Activated CD4-positive, alpha-beta T cell treated with anti-CD3 and anti-CD28 coated beads, Interleukin-2, amount 10 ng/mL, durations not matched to agents 7 days and 5 days (primary cell): ENCODE measurements around the gene LPCAT2. TPM values are rescaled to one million over a fixed set of nuclear protein-coding genes. Genes with fewer than 3 reads are reported as not detected.

Source experiments
- CTCF ChIA-PET: fragments of 350-600 bp; sonication (Branson Sonifier 250); formaldehyde crosslinking; loops from one replicate; lab custom pipeline; 2021; ENCODE audit warnings: antibody characterized with exemption; lab: Charles Lee
- POLR2A ChIA-PET: fragments of 350-600 bp; sonication (Branson Sonifier 250); formaldehyde crosslinking; loops from one replicate; lab custom pipeline; 2021; ENCODE audit warnings: antibody characterized with exemption; lab: Charles Lee
- DNase-seq: peaks from one replicate; pipeline ENCODE4 v3.0.0-alpha.2; 2020
- H3K27ac Mint-ChIP-seq: one replicate; pipeline ENCODE4 v1.8.0; 2021; ENCODE audit warnings: mild to moderate bottlenecking, moderate library complexity, mixed read lengths
- H3K27me3 Mint-ChIP-seq: one replicate; pipeline ENCODE4 v1.8.0; 2021; ENCODE audit warnings: mixed read lengths
- H3K36me3 Mint-ChIP-seq: one replicate; pipeline ENCODE4 v1.8.0; 2021; ENCODE audit warnings: low read depth, mixed read lengths
- H3K4me1 Mint-ChIP-seq: one replicate; pipeline ENCODE4 v1.8.0; 2021; ENCODE audit warnings: mixed read lengths
- H3K4me3 Mint-ChIP-seq: one replicate; pipeline ENCODE4 v1.8.0; 2021; ENCODE audit warnings: mild to moderate bottlenecking, moderate library complexity, mixed read lengths
- H3K9me3 Mint-ChIP-seq: one replicate; pipeline ENCODE4 v1.8.0; 2021; ENCODE audit warnings: mixed read lengths
- total RNA-seq, 2 experiments: library from RNA; stranded (reverse); gene quantifications; one replicate each; pipeline ENCODE4 v1.2.3, GENCODE V29; 2021

LPCAT2 gene
- total RNA-seq, 2 experiments from 2014 or later, result 0.30 to 0.87 TPM

DNA sequence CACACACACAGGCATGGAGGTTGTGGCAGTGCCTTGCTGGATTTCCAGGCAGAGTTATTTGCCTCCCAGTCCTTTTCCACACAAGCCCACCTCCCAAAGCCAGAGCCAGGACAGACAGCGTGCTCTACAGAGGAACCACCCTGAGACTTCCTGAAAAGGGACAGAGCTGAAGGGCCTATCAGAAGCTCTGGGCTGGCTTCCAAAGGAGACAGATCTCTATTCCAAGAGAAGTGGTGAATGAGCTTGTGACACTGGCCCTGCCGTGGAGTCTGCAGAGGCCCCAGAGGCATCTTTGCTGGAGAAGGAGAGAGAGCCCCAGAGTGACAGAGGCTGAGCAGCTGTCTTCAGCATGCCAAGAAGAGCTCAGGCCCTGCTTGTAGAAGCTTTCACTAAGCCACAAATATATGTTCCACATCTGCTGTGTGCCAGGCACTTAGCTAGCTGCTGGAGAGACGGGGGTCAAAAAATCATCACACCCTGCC lies 8.3 kb upstream of the LPCAT2 start:
- Mint-ChIP-seq H3K27me3 (no peaks in the 10 kb centered on the region), H3K36me3 (no peaks in the 10 kb centered on the region), H3K9me3 (no peaks in the 10 kb centered on the region), H3K27ac (no peak overlapping the region), H3K4me1 (peaks cover 18% of the 10 kb centered on the region), H3K4me3 (no peak overlapping the region)
- no peak for DNase-seq
- POLR2A ChIA-PET, result no interaction called here
- CTCF ChIA-PET, result interaction anchor here (2.5 to 3.3 kb wide), 2 partner anchors 13 to 35 kb away, joined by 9 to 10 read pairs; no protein-coding TSS in a partner anchor

DNA sequence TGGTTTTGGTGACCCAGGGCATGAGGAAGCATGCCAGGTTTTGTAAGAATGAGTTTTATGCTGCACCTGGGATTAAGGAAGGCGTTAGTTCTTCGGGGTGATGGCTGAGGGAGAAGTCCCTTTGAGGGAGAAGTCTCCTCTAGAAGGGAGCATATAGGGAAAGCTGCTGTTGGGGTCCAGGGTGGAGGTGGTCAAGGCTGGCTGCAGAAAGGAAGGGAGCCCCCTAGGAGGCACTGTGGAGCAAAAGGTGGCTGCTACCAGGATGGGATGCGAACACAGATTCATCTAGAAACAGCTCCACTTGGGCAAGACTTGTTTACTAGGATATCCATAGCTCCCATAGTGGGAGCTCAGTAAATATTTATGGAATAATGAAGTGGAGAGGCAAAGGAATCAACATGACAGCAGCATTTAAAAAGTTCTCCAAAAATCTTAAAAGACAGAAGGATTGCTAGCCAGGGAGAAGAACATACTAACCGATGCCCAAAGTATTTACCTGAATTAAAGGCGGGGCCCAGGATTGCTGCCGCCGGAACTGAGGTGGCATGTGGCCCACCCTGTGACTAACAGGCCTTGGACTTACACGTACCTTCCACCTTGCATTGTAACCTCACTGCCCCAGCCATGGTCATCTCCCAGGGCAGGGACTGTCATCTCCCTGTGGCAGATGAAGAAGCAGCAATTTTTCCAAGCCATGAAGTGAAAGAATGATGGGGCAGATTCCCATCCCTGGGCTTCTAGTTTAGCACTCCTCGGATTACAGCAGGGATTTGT lies 7.1 kb upstream of the LPCAT2 start:
- peaks cover 18% of the 10 kb centered on the region for H3K4me1 Mint-ChIP-seq
- H3K36me3 Mint-ChIP-seq, result no peaks in the 10 kb centered on the region
- no peak overlapping the region for H3K4me3 Mint-ChIP-seq
- H3K9me3 Mint-ChIP-seq, result no peaks in the 10 kb centered on the region
- no peaks in the 10 kb centered on the region for H3K27me3 Mint-ChIP-seq
- H3K27ac Mint-ChIP-seq, result no peak overlapping the region
- no peak for DNase-seq
- ChIA-PET POLR2A (no interaction called here), CTCF (interaction anchor here (0.8 to 3.3 kb wide), 3 partner anchors 12 to 339 kb away, joined by 3 to 10 read pairs (median 9); no protein-coding TSS in a partner anchor)

DNA sequence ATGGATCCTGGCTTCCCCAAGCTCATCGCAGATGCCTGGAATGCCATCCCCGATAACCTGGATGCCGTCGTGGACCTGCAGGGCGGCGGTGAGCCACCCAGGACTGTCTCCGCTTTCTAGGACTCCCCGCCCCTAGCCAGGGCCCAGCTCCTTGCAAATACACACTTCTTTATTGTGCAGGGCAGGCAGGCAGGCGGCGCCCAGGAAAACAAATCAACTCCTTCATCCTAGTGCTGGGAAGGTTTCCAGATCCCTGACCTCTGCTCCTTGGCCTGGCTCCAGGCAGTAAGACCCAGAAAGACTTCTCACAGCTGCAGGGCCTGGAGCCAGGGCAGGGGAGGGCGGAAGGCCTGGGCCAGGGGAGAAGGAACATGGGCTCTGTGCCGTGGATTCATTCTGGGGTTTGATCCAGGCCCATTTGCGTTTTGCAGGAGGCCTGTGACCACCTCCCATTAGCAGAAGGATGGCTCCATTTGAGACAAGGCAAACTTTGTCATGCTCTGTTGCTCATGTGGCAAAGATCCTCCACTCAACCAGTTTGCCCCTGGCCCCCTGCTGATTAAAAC lies 6.0 kb upstream of the LPCAT2 start:
- Mint-ChIP-seq H3K4me3 (no peak overlapping the region), H3K27me3 (no peaks in the 10 kb centered on the region), H3K4me1 (peaks cover 18% of the 10 kb centered on the region), H3K27ac (no peak overlapping the region), H3K9me3 (no peaks in the 10 kb centered on the region), H3K36me3 (no peaks in the 10 kb centered on the region)
- CTCF ChIA-PET, result interaction anchor here (2.5 to 3.3 kb wide), 2 partner anchors 11 to 38 kb away, joined by 9 to 10 read pairs; no protein-coding TSS in a partner anchor
- POLR2A ChIA-PET, result interaction anchor here (0.5 kb wide), 1 partner anchor 25 kb away, joined by 4 read pairs; no protein-coding TSS in a partner anchor
- no peak for DNase-seq

DNA sequence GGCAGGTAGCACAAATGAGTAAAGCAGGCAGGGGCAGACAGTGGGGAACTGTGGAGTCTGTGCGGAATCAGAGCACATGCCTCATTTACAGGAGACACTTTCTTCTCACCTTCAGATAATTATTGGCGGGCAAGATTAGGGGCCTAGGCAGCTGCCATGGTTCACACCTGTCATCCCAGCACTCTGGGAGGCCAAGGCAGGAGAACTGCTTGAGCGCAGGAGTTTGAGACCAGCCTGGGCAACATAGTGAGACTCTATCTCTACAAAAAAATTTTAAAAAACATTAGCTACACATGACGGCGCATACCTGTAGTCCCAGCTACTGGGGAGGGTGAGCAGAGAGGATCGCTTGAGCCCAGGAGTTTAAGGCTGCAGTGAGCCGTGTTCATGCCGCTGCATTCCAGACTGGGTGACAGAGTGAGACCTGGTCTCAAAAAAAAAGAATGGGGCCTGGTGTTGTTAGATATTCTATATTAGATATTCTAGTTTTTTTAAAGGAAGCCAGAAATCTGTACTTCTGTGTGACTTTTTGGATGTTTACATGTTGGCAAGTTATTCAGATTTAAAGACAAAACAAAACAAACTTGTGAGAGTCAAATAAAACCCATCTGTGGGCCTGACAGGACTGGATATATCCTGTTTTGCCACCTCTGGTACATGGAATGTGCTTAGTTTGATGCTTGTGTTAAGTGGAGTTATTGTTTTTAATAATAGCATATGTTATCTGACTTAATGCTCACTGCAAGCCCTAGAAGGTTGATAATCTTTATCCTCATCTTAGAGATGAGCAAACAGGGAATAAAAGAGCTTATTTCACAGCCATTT lies 4.9 kb upstream of the LPCAT2 start:
- Mint-ChIP-seq H3K36me3 (no peaks in the 10 kb centered on the region), H3K9me3 (no peaks in the 10 kb centered on the region)
- CTCF ChIA-PET, result interaction anchor here (0.6 to 1.5 kb wide), 2 partner anchors 11 to 198 kb away, joined by 3 to 4 read pairs; no protein-coding TSS in a partner anchor

DNA sequence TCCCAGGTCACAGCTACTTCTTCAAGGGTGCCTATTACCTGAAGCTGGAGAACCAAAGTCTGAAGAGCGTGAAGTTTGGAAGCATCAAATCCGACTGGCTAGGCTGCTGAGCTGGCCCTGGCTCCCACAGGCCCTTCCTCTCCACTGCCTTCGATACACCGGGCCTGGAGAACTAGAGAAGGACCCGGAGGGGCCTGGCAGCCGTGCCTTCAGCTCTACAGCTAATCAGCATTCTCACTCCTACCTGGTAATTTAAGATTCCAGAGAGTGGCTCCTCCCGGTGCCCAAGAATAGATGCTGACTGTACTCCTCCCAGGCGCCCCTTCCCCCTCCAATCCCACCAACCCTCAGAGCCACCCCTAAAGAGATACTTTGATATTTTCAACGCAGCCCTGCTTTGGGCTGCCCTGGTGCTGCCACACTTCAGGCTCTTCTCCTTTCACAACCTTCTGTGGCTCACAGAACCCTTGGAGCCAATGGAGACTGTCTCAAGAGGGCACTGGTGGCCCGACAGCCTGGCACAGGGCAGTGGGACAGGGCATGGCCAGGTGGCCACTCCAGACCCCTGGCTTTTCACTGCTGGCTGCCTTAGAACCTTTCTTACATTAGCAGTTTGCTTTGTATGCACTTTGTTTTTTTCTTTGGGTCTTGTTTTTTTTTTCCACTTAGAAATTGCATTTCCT lies 3.4 kb upstream of the LPCAT2 start:
- ChIA-PET POLR2A (no interaction called here), CTCF (interaction anchor here (1.5 kb wide), 1 partner anchor 197 kb away, joined by 4 read pairs; no protein-coding TSS in a partner anchor)
- H3K36me3 Mint-ChIP-seq, result no peaks in the 10 kb centered on the region
- no peak for DNase-seq
- no peak overlapping the region for H3K27ac Mint-ChIP-seq
- peaks cover 13% of the 10 kb centered on the region for H3K4me1 Mint-ChIP-seq
- H3K4me3 Mint-ChIP-seq, result no peak overlapping the region
- H3K27me3 Mint-ChIP-seq, result peaks cover 20% of the 10 kb centered on the region
- H3K9me3 Mint-ChIP-seq, result no peaks in the 10 kb centered on the region

More for the DNA sequence above, 4.9 kb upstream of the LPCAT2 start:
- Mint-ChIP-seq H3K4me1 (peaks cover 21% of the 10 kb centered on the region), H3K27me3 (peaks cover 6% of the 10 kb centered on the region), H3K27ac (no peak overlapping the region), H3K4me3 (no peak overlapping the region)
- POLR2A ChIA-PET, result interaction anchor here (0.7 kb wide), 1 partner anchor 18 kb away, joined by 8 read pairs; no protein-coding TSS in a partner anchor
- no peak for DNase-seq

DNA sequence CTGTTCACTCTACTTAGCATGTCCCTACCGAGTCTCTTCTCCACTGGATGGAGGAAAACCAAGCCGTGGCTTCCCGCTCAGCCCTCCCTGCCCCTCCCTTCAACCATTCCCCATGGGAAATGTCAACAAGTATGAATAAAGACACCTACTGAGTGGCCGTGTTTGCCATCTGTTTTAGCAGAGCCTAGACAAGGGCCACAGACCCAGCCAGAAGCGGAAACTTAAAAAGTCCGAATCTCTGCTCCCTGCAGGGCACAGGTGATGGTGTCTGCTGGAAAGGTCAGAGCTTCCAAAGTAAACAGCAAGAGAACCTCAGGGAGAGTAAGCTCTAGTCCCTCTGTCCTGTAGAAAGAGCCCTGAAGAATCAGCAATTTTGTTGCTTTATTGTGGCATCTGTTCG lies 2.8 kb upstream of the LPCAT2 start:
- H3K9me3 Mint-ChIP-seq, result no peaks in the 10 kb centered on the region
- H3K27ac Mint-ChIP-seq, result no peak overlapping the region
- H3K36me3 Mint-ChIP-seq, result no peaks in the 10 kb centered on the region
- ChIA-PET CTCF (no interaction called here), POLR2A (no interaction called here)
- DNase-seq, result no peak
- H3K4me1 Mint-ChIP-seq, result peaks cover 9% of the 10 kb centered on the region
- peaks cover 23% of the 10 kb centered on the region for H3K27me3 Mint-ChIP-seq
- H3K4me3 Mint-ChIP-seq, result no peak overlapping the region

DNA sequence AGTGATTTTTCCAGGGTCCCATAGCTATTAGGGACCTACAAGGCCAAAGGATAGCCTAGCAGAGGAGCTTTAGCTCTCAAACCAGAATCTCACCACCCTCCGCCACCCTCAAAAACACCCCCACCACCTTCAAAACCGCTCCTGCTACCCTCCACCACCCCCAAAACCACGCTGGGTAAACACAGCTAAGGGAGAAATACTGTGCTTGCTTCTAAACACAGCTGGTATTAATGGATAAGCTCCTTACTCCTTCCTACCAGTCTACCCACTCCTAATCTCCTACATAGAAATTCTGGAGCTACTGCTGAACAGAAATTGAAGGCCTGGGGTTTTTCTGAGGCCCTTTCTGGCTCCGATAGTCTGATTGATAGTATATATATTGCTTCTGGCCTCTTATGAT lies 2.2 kb upstream of the LPCAT2 start:
- H3K4me3 Mint-ChIP-seq, result no peak overlapping the region
- POLR2A ChIA-PET, result no interaction called here
- H3K4me1 Mint-ChIP-seq, result peaks cover 9% of the 10 kb centered on the region
- H3K27me3 Mint-ChIP-seq, result peaks cover 25% of the 10 kb centered on the region
- H3K36me3 Mint-ChIP-seq, result no peaks in the 10 kb centered on the region
- peaks cover 1% of the 10 kb centered on the region for H3K9me3 Mint-ChIP-seq
- H3K27ac Mint-ChIP-seq, result no peak overlapping the region
- DNase-seq, result no peak
- CTCF ChIA-PET, result interaction anchor here (1.2 kb wide), 1 partner anchor 39 kb away, joined by 3 read pairs; no protein-coding TSS in a partner anchor

DNA sequence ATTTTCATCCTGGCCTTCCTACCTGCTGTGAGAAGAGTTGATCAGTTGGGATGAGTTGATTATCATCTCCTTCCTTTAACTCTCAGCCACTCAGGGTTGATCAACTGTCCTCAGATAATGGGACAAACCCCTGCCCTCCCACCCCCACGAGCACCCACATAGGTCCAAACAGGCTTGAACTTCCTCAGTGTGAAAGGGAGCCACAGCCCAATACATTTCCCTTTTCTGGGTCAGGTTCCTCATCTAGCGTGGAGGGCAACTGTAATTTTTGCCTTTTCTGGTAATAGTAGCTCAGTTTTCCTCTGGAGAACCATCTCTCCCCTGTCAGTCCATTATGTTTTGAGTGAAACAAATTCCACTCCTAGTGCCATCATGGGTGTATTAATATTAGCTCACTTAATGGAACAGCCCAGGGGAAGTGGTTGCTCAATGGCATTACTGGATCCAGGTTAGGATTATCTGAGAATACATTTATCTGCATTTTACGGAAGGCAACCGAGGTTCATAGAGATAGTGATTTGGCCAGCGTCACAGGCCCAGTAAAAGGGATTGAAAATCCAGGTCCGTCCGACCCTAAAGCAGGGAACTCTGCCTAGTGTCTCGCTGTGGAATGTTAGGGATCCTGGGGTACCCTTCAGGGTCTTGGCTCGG lies 476 bp upstream of the LPCAT2 start:
- DNase-seq, result no peak
- POLR2A ChIA-PET, result no interaction called here
- peaks cover 14% of the 10 kb centered on the region for H3K9me3 Mint-ChIP-seq
- H3K27me3 Mint-ChIP-seq, result peaks cover 38% of the 10 kb centered on the region
- peak overlapping the region; percentile 50 for H3K27ac Mint-ChIP-seq
- CTCF ChIA-PET, result no interaction called here
- H3K4me1 Mint-ChIP-seq, result peaks cover 9% of the 10 kb centered on the region
- H3K4me3 Mint-ChIP-seq, result peak overlapping the region; percentile 57
- no peaks in the 10 kb centered on the region for H3K36me3 Mint-ChIP-seq

DNA sequence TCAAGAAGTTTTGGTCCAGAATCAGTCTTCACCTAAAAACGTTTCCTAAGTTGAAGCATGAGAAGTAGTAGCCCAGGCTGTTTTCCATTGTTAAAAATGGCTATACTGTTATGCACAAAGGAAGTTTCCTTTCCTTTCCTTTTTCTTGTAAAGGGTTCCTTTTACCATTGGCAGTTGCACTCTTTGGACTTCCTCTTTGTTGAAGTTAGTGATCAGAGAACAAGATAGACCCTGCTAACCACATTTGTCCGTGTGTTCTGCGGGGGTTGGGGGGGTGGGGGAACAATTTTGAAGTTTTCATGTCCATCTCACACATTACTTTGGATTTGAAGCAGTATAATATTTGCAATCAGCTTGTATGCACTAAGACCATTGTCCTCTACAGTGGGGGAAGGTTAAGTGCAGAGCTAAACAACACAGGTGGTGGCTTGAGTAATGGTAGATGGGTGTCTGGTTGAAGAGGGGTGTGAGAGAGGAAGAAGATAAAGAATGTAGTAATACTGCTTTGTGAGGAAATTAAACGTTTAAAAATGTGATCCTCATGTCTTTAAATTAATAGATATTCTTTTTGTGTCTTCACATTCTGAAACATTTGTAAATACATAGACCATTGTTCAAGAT lies 1.4 kb downstream of the LPCAT2 start:
- Mint-ChIP-seq H3K27ac (no peak overlapping the region), H3K36me3 (no peaks in the 10 kb centered on the region), H3K27me3 (peaks cover 45% of the 10 kb centered on the region), H3K4me3 (no peak overlapping the region), H3K9me3 (peaks cover 18% of the 10 kb centered on the region), H3K4me1 (peaks cover 9% of the 10 kb centered on the region)
- no peak for DNase-seq
- ChIA-PET POLR2A (no interaction called here), CTCF (no interaction called here)

DNA sequence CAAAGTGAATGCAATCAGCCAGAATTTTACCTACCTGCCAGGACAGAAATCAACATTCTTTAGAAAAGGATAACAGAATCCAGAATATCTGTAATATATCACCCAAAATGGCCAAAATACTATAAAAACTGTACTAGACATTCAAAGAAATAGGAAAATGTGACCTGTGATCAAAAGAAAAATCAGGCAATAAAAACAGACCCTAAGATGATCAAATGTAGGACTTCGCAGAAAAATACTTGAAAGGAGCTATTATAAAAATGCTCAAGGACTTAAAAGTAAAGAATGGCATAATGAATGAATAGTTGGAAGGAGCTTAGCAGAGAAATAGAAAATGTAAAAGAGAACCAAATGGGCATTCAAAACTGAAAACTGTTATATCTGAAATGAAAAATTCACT lies 4.1 kb downstream of the LPCAT2 start:
- Mint-ChIP-seq H3K36me3 (no peaks in the 10 kb centered on the region), H3K27ac (no peak overlapping the region), H3K4me3 (no peak overlapping the region), H3K27me3 (peaks cover 46% of the 10 kb centered on the region), H3K9me3 (peaks cover 18% of the 10 kb centered on the region), H3K4me1 (peaks cover 9% of the 10 kb centered on the region)
- POLR2A ChIA-PET, result no interaction called here
- no peak for DNase-seq
- CTCF ChIA-PET, result interaction anchor here (2.6 kb wide), 1 partner anchor 11 kb away, joined by 10 read pairs; no protein-coding TSS in a partner anchor

DNA sequence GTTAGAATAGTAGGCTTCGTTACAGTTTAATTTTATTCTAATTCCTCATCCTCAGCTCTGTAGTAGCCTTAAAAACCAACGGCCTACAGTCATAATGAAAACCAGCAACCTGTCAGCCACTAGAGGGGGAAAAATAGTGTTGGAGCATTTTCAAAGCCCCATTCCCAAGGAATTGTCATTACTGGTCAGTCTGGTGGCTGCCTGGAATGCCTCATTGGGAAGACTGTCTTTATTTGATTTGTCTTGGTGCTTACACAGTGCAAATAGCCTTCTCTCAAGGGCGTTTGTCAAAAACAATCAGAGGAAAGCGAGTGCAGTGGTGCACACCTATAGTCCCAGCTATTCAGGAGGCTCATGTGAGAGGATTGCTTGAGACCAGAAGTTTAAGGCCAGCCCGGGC lies 4.7 kb downstream of the LPCAT2 start:
- Mint-ChIP-seq H3K36me3 (no peaks in the 10 kb centered on the region), H3K4me1 (peaks cover 8% of the 10 kb centered on the region), H3K4me3 (no peak overlapping the region), H3K27me3 (peaks cover 46% of the 10 kb centered on the region), H3K27ac (no peak overlapping the region), H3K9me3 (peaks cover 18% of the 10 kb centered on the region)
- DNase-seq, result no peak
- POLR2A ChIA-PET, result no interaction called here
- CTCF ChIA-PET, result interaction anchor here (1.0 to 2.6 kb wide), 2 partner anchors 11 to 12 kb away, joined by 3 to 10 read pairs; no protein-coding TSS in a partner anchor
